K562 (cell line): ENCODE results near the gene ERVK3-1. TPM values are rescaled to one million over a fixed set of nuclear protein-coding genes. Genes with fewer than 3 reads are reported as not detected.

ENCODE experiments used
- ATF3 ChIP-seq, 2 experiments: fragments of 450-650 bp in 1 of 2; sonication (generic) in 1 of 2; formaldehyde crosslinking in 1 of 2; IDR thresholded peaks in 1 of 2; conservative IDR thresholded peaks in 1 of 2; 2 replicates each; pipeline versions ENCODE4 v1.6.1 to v1.8.1; 2016 to 2023; ENCODE audit warnings: mild to moderate bottlenecking in 2 of 2, moderate library complexity in 2 of 2, inconsistent platforms in 1 of 2, missing genetic modification reagents in 1 of 2
- CTBP1 ChIP-seq: fragments of 450-650 bp; IDR thresholded peaks from 2 replicates; pipeline ENCODE4 v1.6.1; 2016; ENCODE audit warnings: borderline replicate concordance
- E2F1 ChIP-seq: sonication (generic); formaldehyde crosslinking; IDR thresholded peaks from 2 replicates; pipeline ENCODE4 v1.8.1; 2023; ENCODE audit warnings: mild to moderate bottlenecking, missing genetic modification reagents, moderate library complexity
- MCM2 ChIP-seq: fragments of 450-650 bp; IDR thresholded peaks from 2 replicates; pipeline ENCODE4 v1.6.1; 2017; ENCODE audit warnings: low read depth, mild to moderate bottlenecking
- MEIS2 ChIP-seq: fragments of 450-650 bp; IDR thresholded peaks from 2 replicates; pipeline ENCODE4 v1.6.1; 2014; ENCODE audit warnings: mild to moderate bottlenecking; ENCODE audit not compliant: partially characterized antibody
- MLLT1 ChIP-seq, 2 experiments: fragments of 450-650 bp; IDR thresholded peaks; 2 replicates each; pipeline ENCODE4 v1.6.1; 2016
- MTA2 ChIP-seq: fragments of 450-650 bp; IDR thresholded peaks from 2 replicates; pipeline ENCODE4 v1.6.1; 2016; ENCODE audit warnings: low read depth
- NCOA2 ChIP-seq, 2 experiments: fragments of 450-650 bp; IDR thresholded peaks; 2 replicates each; pipeline ENCODE4 v1.6.1; 2018; ENCODE audit warnings: mild to moderate bottlenecking in 2 of 2, moderate library complexity in 1 of 2; ENCODE audit not compliant: partially characterized antibody in 2 of 2
- POLR2AphosphoS5 ChIP-seq: IDR thresholded peaks from 2 replicates; pipeline ENCODE4 v1.6.1; 2011; ENCODE audit warnings: mild to moderate bottlenecking, low read depth, low read length, moderate library complexity; ENCODE audit not compliant: control insufficient read depth, insufficient read depth
- RBBP5 ChIP-seq: fragments of 200-600 bp; sonication (generic); IDR thresholded peaks from 2 replicates; pipeline ENCODE4 v1.6.1; 2012; ENCODE audit warnings: borderline replicate concordance, mild to moderate bottlenecking, low read length, control low read depth, inconsistent platforms; ENCODE audit not compliant: insufficient read depth, poor library complexity, severe bottlenecking
- SRF ChIP-seq, 2 experiments: fragments of 250-450, 450-650 bp in 1 of 2; sonication (Bioruptor Pico) in 1 of 2; sonication (generic) in 1 of 2; formaldehyde crosslinking; IDR thresholded peaks; 2 replicates each; pipeline versions ENCODE4 v1.5.0 to v1.5.1; 2020 to 2022; ENCODE audit warnings: mild to moderate bottlenecking in 1 of 2, missing genetic modification reagents in 1 of 2
- TCF3 ChIP-seq: sonication (generic); formaldehyde crosslinking; IDR thresholded peaks from 2 replicates; pipeline ENCODE4 v1.4.0; 2020; ENCODE audit warnings: mild to moderate bottlenecking, missing genetic modification reagents
- TFAP4 ChIP-seq: sonication (generic); formaldehyde crosslinking; IDR thresholded peaks from 2 replicates; pipeline ENCODE4 v1.8.0; 2022; ENCODE audit warnings: missing genetic modification reagents, mild to moderate bottlenecking, moderate library complexity, borderline replicate concordance
- UBTF ChIP-seq, 2 experiments: IDR thresholded peaks; 2 replicates each; pipeline ENCODE4 v1.6.1; 2012; ENCODE audit warnings: improper control_type of control experiment in 2 of 2, low read depth in 2 of 2, low read length in 2 of 2, borderline replicate concordance in 1 of 2
- ZFP30 ChIP-seq: fragments of 250-450 bp; sonication (Bioruptor Pico); IDR thresholded peaks from 2 replicates; pipeline ENCODE4 v1.8.0; 2022; ENCODE audit warnings: moderate library complexity, mild to moderate bottlenecking, inconsistent platforms, borderline replicate concordance
- polyA plus RNA-seq, 8 experiments: library from polyadenylated mRNA; depleted of rRNA in 4 of 8; stranded (reverse) in 5 of 8; unstranded in 3 of 8; fragments of >200 nt; fragmentation: Nextera tagmentation in 2 of 8; fragmentation: Illumina TruSeq in 1 of 8; extraction: Ambion mirVana in 2 of 8; extraction: Trizol in 1 of 8; gene quantifications; 2 replicates each; pipeline versions ENCODE4 v1.2.1 to v1.2.3, GENCODE V29; 2011 to 2014; ENCODE audit warnings: inconsistent platforms in 1 of 8, missing spikeins in 1 of 8
- total RNA-seq, 7 experiments: library from RNA; depleted of rRNA in 6 of 7; stranded (reverse); fragments of >200 nt in 6 of 7; fragmentation: Illumina TruSeq in 2 of 7; extraction: Trizol in 2 of 7; gene quantifications; 2 replicates each; pipeline versions ENCODE4 v1.2.1 to v1.2.3, GENCODE V29; 2011 to 2021; ENCODE audit warnings: low replicate concordance in 1 of 7

Gene ERVK3-1
- total and polyA plus RNA-seq, 9 of the 15 experiments (the other 6 are each of a cell fraction or from before 2014, with no cell fraction given), result 87.6 to 299 (median 119) TPM

GRCh38 chr19:58279042-58279924 is 25.9 kb upstream of the ERVK3-1 start (continued):
- TF ChIP-seq UBTF (IDR thresholded peaks at IDR 0.05; ENCODE audit: borderline replicate concordance in 1 of 2, low read depth in 2 of 2, low read length in 2 of 2) (0 out of 4 replicates have a peak, but pooled peaks of 1 of the 2 experiments have one; percentile 36), ATF3 (IDR thresholded peaks at IDR 0.05) (no peak), ATF3 (CRISPR knock-in tag; conservative IDR thresholded peaks at IDR 0.05) (no peak; the same call in 1 of the 2 replicates), E2F1 (peak; percentile 72), TCF3 (CRISPR knock-in tag) (peak; percentile 25; the same call in 1 of the 2 replicates), POLR2AphosphoS5 (no peak), MLLT1 (IDR thresholded peaks at IDR 0.05) (peak in 1 of 2 experiments; percentile 87; a peak in 2 of 4 replicates), MEIS2 (peak; percentile 64), NCOA2 (IDR thresholded peaks at IDR 0.05; ENCODE audit: partially characterized antibody in 2 of 2) (no peak), MCM2 (no peak), CTBP1 (peak; percentile 21; the same call in 1 of the 2 replicates), TFAP4 (CRISPR knock-in tag) (peak; percentile 44), ZFP30 (no peak), MTA2 (no peak), RBBP5 (peak; percentile 65), SRF (CRISPR knock-in tag; IDR thresholded peaks at IDR 0.05) (0 out of 4 replicates have a peak, but pooled peaks of 1 of the 2 experiments have one; percentile 14)
